GM19397 (cell line): ENCODE measurements around the gene STARD9.
"Not testable (repeated sequence)": the region's sequence is repeated elsewhere in the genome, so short reads cannot be mapped to it uniquely, and the experiment has no call there.

Experiments used
- ATAC-seq: cut with Tn5 transposase; IDR thresholded peaks from one replicate; pipeline ENCODE4 v1.9.1; 2021; ENCODE audit warnings: mild to moderate bottlenecking, moderate library complexity; ENCODE audit not compliant: unreplicated experiment

The STARD9 gene

DNA sequence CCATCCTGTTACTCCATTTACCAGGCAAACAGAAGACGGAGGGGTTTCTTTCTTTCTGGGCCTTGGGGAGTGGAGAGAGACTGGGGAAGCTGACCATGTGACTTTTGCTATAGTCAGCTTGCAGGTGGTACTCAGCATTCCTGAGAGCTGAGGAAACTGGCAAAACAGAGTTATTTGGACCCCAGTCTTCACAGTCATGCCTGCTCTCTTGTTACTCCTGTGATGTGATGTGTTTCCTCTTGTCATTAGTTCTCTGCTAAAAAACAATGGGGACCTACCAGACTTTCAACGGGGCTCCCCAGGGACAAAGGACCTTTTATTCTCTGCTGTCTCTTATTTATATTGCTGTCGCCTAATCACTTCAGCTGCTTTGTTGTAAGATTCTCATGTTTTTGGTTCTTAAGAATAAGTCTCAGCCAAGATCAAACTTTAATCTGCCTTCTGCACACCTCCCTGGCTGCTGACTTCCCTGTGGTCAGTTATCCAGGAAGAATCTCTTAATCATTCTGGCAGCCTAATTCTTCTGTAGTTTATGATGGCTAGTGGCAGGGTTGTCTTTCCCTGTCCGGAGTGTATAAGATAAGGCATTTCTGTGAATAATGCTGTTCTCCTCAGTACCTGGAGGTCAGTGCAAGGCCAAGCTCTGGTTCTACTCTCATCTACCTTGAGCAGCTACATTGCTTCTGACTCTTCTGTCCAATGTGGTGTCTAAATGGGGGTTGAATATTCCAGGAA lies 8.8 kb downstream of the STARD9 start:
- ATAC-seq = no peak

- no peak for ATAC-seq
These were observed 15.3 kb downstream of the STARD9 start for GRCh38 chr15:42590619-42591237.

DNA sequence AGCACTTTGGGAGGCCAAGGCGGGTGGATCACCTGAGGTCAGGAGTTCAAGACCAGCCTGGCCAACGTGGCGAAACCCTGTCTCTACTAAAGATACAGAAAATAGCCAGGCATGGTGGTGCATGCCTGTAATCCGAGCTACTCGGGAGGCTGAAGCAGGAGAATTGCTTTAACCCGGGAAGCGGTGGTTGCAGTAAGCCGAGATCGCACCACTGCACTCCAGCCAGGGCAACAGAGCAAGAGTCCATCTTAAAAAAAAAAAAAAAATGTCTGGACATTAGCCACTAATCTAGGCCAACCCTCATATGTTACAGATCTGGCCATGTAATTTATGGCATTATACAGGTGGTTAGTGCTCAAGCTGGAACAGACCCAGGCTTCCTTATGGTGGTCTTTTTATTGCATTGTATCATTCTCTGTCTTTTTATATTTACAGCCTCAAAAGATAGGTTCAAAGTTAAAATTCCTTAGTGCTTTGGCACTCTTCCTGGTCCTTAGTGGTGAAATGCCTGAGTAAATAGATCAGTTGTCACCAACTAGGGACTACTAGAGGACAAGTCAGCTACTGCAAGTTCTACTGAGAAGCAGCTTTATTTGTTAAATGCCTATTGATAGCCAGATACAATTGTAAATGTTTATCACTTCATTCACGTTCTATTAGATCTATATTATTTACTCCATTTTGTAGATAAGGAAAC lies 16.0 kb downstream of the STARD9 start:
- no peak for ATAC-seq

GRCh38 chr15:42592716-42593115 lies 17.3 kb downstream of the STARD9 start:
- ATAC-seq = no peak

DNA sequence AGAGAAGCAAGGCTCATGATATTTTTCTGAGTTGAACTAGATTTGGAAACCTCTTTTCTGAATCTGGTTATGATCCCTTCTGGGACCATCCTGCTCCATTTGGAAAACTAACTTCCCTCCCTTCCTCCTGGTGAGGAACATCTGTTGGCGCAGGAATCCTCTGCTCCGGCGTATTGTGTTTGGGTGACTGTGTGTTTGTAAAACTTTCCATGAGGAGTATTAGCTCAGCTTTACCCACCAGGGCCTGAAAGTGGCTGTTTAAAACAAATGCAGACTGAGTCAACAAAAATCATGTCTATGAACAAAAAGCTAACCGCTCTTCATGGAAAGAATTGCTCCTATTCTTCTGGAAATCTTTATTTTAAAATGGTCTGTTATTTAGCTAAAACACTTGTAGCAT lies 17.7 kb downstream of the STARD9 start:
- ATAC-seq = no peak

DNA sequence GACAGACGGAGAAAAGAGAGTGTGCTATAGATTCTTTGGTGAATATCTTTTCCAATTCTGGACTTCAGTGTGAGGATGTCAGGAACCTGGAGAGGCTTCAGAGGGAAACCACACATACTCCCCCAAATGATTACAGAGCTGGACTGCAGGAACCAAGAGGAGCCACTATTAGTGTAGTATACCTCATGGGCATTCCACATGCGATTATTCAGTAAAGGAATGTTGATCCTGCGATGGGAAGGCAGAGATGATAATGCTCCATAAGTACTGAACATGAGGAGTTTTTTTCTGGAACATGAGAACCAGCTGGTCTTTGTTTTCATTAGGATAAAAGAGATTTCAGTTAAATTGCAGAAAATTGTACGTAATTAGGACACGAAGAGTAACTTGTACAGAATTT lies 18.7 kb downstream of the STARD9 start:
- ATAC-seq = no peak

- no peak for ATAC-seq
These were observed 20.3 kb downstream of the STARD9 start for GRCh38 chr15:42595626-42596240.

DNA sequence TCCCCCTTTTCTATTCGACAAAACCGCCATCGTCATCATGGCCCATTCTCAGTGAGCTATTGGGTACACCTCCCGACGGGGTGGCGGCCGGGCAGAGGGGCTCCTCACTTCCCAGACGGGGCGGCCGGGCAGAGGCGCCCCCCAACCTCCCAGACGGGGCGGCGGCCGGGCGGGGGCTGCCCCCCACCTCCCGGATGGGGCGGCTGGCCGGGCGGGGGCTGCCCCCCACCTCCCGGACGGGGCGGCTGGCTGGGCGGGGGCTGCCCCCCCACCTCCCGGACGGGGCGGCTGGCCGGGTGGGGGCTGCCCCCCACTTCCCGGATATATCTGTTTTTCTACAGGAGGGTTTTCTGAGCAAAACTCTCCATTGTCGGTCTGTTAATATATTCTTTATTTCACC lies 25.9 kb downstream of the STARD9 start:
- not testable (repeated sequence) for ATAC-seq

GRCh38 chr15:42602501-42602900 lies 27.1 kb downstream of the STARD9 start:
- ATAC-seq = no peak

DNA sequence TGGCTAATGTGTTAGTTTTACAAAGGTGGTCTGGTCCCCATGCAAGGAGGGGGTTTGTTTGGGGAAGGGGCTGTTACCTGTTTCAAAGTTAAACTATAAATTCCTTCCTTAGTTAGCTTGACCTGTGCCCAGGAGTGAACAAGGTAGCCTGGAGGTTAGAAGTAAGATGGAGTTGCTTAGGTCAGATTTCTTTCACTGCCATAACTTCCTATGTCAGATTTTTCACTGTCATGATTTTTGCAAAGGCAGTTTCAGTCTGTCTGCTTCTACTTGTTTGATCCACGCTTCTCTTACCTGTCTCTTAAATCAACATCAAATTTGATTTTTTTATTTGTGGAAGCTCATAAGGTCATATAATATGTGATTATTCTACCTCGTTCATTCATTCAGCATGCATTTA lies 28.6 kb downstream of the STARD9 start:
- ATAC-seq = no peak

- no peak for ATAC-seq
These were observed 29.7 kb downstream of the STARD9 start for GRCh38 chr15:42604894-42605744.

GRCh38 chr15:42605796-42606195 lies 30.4 kb downstream of the STARD9 start:
- ATAC-seq = no peak

GRCh38 chr15:42608110-42608531 lies 32.7 kb downstream of the STARD9 start:
- ATAC-seq = peak; percentile 55

DNA sequence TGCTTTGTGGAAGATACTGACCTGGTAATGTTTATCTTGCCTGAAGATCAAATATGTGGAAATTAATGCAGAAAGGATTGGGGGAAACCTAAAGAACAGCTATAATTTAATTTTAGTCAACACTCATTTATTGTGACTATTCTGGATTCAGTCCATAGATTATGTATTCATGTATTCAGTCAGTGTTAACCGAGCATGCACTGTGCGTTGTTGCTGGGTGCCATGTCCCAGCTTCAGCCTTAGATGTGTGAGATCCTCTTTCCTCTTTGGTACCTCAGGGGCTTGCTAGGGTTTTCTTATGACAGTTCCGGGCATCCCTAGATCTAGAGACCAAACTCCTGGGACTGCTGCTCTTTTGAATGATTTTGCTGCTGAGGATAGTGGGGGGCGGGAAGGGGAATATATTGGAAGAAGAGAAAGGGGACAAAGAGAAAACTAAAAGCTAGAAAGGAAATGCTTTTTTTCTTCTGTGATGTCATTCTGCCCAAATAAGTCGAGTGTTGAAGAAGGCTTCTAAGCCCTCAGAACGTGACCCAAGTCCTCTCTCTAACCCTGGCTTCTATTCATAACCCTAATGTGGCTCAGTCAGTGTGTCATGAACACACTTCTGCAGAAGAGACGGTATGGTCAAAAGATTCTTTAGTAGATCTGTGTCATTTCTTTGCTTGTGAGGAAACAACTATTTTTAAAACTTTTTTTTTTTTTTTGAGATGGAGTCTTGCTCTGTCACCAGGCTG lies 33.5 kb downstream of the STARD9 start:
- no peak for ATAC-seq

DNA sequence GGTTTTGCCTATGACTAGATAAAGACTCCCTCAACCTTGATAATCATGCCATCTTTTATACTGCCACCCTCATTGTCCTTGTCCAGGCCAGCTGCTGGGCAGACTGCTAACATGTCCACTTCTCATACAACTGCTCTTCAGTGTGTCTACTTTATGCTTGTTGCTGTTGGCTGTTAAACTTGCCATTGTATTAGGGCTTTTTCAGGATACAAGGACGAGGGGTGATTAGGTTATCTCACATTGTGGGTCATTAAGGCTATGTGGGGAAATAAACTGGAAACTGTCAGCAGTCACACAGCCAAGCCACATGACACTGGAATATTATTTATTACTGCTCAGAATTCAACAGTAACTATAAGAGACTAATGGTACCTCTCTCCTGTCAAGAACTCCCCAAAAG lies 36.1 kb downstream of the STARD9 start:
- ATAC-seq = no peak

DNA sequence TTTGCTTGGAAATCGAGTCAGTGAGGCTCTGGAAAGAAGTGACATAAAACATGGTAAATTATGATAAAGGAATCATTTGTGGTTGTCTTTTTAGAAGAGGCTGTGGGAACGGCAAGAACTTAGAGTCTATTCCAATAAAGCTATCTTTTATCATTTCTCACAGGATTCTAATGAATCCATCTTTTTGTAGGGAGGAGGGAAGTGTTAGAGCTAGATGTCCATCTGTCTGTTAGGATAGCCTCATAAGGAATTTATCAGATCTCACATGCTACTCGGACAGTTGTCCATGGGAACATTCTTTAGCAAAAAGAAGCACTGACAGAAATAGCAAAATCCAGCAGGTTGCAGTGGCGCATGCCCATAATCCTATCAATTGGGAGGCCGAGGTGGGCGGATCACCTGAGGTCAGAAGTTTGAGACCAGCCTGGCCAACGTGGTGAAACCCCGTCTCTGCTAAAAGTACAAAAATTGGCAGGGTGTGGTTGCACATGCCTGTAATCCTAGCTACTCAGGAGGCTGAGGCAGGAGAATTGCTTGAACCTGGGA lies 37.0 kb downstream of the STARD9 start:
- ATAC-seq = no peak

DNA sequence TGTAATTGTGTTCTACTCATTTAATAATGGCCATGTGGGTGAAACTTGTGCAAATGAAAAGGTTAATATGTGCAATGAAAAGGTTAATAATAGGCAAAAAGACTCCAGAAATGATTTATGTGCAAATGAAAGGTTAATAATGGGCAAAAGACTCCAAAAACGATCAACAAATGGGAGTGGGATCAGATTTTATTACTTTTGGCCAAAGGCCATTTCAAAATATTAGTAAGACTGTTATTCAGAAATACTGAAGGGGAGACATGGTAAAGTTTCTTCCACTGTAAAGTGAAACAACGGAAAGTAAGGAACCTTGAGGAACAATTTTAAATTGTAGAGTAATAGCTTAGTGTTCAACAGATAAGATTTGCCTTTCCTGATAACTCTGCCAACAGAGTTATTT lies 40.7 kb downstream of the STARD9 start:
- no peak for ATAC-seq

DNA sequence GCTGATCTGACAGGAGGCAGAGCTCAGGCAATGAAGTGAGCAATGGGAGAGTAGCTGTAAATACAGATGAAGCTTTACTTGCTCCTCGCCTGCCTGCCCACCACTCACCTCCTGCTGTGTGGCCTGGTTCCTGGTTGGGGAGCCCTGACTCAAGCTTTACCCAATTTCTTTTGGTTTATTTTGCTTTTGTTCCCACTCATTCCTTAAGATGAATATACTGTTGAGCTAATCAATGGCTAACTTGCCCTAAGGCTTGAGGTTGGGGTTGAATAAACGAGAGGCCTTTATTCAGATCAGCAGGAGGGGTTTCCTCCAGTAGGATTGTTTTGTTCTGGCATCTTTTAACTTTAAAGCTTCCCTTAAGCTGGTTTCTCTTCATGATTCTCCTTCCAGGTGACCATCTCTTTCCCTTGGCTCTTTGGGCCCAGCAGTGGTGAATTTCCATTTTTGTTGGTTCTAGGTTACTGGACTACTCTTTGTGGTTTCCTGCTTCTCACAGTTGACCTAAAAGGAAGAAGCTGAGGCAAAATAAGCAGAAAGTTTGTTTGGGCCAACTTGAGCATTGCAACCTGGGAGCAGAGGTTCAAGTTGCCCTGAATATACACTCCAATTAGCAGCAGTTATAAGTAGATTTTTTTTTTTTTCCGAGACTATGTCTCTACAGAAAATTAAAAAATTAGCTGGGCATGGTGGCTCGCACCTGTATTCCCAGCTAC lies 44.4 kb downstream of the STARD9 start:
- no peak for ATAC-seq

DNA sequence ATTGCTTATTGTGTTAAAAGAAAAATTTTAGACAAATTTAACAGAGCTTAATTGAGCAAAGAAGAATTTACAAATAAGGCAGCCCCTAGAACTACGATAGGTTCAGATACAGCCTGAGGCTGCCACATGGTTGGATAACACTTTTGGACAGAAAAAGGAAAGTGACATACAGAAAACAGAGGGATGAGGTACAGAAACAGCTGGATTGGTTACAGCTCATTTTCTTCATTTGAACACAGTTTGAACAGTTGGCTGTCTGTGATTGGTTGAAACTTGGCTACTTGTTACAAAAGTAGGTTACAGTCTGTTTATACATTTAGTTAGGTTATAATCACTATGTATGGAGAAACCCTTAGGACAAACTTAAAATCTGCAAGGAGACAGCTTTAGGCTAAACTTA lies 46.0 kb downstream of the STARD9 start:
- no peak for ATAC-seq
